ENCODE results near the gene CBX4.
"Not testable (repeated sequence)": the region's sequence is repeated elsewhere in the genome, so short reads cannot be mapped to it uniquely, and the experiment has no call there.

Gene CBX4

GRCh38 chr17:79859676-79860615 is 20.7 kb upstream of the CBX4 start:
- no peak for DNase-seq

DNA sequence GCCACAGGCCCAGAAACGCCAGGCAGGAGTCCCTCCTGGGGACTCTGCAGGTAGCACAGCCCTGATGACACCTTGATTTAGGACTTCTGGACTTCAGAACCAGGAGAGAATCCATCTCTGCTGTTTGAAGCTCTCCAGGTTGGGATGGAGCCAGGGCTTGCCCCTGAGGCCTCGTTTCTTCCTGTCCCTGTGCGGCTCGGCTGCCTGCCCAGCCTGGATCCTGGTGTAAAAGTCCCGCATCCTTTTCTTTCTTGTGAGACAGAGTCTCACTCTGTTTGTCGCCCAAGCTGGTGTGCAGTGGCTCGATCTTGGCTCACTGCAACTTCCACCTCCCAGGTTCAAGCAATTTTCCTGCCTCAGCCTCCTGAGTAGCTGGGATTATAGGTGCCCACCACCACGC is 17.9 kb upstream of the CBX4 start:
- DNase-seq = no peak

DNA sequence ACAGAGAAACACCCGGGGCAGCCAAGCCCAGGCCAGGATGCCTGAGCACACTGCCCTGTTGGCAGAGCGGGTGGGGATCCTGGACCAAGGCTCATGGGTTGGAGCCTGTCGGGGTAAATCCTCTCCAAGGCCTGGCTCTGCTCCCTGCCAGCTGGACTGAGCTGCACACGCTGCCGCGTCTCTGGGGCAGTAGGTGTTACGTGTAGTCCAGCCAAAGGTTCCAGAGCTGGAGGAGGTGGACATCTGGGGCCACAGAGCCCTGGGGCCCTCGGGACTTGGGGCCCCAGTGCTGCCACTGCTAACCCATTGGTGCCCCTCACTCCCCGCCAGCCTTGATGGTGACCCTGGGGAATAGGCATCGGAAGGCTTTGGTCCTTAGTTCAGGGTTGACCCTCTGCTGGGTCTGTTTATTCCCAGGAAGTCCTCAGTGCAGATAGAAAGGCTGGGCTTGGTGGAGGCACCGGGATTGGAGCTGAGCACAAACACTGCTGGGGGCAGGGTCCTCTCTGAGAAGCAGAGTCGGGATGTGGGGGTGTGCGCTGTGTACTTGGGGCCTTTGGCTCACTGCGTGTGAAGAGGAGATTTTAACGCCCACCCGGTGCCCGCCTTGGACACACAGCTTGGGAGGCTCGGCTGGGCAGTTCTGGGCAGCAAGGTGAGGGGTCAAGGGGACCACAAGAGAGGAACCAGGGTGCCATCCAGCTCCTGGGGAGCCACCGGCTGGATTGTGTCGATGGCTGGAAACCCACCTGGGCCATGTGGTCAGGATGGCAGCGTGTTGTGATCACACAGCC is 16.3 kb upstream of the CBX4 start:
- DNase-seq = no peak

- DNase-seq = no peak
Measured at GRCh38 chr17:79854080-79855060, 15.1 kb upstream of the CBX4 start.

DNA sequence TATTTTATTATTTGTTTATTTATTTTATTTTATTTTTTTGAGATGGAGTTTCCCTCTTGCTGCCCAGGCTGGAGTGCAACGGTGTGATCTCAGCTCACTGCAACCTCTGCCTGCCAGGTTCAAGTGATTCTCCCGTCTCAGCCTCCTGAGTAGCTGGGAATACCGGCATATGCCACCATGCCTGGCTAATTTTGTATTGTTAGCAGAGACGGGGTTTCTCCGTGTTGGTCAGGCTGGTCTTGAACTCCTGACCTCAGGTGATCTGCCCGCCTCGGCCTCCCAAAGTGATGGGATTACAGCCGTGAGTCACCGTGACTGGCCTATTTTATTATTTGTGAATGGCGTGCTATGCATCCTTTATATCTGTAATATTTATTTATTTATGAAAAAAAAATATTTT is 13.9 kb upstream of the CBX4 start:
- DNase-seq = not testable (repeated sequence)

DNA sequence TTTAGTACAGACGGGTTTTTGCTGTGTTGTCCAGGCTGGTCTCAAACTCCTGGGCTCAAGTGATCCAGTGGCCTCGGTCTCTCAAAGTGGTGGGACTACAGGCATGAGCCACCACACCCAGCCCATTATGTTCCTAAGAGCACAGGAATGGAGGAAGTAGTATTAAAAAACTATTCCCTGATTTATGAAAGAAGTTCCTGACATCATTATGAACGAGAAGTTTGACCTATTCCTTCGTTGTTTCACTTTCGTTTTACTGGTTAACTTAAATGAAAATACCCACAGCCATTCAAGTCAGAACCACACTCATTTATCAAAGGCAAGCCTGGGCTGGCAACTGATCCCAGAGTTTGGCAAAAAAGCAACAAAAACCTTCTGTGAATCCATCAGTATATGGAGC is 13.5 kb upstream of the CBX4 start:
- no peak for DNase-seq

- no peak for DNase-seq
Measured at GRCh38 chr17:79851461-79851817, 12.2 kb upstream of the CBX4 start.

DNA sequence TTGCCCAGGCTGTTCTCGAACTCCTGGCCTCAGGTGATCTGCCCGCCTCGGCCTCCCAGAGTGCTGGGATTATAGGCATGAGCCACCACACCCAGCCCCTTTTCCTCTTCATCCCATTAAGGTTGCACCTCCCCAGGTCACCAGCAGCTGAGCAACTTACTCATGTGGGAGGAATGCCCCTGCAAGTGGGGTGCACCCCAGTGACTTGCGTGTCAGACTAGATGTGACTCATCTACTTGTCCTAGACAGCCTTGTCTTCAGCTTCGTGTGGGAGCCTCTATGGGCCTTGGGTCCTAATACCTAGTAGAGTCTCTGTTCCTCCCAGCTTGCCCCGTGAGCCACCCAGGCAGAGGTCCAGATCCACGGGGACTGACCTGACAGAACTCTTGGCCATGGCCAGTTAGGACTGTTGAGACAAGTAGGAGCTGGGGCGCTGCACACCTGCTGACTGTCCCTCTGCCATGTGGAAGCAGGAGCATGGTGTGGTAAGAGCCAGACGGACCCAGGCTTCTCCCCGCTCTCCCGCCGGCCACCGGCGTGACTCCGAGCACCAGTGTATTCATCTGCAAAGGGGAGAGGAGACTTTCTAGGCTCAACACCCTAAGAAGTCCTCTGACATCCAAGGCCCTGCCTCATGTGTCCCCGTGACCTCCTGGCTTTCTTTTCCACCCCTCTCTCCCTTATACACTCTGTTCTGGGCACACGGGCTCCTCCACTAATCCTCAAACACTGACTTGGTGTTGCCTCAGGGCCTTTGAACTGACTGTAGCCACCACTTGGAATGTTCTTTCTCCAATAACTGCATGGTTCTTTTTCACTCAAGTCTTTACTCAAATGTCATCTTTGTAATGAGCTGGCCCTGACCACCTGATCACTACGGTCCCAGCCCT is 11.6 kb upstream of the CBX4 start:
- peak; percentile 81 for DNase-seq

DNA sequence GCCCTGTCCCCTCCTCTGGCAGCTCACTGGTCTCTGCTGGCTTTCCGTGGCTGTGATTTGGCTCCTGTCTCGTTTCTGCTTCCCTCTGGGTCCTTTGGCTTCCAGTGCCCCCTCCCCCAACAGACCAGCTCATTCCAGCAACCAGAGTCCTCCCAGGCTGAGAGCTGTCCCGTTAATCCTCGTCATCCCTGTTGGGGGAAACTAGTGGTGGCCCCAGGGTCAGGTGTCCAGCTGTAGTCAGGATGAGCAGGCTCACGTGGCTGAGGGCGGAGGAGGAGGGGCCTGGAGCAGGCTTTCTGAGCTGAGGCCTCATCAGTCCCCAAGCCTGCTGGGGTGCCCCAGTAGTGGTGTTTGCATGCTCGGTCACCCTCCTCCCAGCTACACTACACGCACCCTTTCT is 10.7 kb upstream of the CBX4 start:
- DNase-seq = no peak

DNA sequence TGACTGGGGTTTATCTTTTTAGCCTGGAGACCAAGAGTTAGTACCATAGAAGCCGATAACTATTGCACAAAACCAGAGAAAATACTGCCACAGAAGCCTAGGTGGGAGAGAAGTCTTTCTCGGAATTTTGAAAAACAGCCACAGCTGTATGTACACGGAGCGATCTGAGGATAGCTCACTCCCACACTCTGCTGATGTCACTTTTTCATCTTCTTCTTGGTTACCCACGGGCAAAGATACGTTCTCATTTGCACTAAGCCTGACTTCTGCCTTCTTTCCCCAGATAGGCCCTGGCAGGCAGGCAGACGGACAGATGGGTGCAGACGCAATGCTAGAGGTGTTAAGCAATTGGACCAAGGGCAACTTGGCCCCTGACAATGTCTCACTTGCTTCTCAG is 9.1 kb upstream of the CBX4 start:
- no peak for DNase-seq

DNA sequence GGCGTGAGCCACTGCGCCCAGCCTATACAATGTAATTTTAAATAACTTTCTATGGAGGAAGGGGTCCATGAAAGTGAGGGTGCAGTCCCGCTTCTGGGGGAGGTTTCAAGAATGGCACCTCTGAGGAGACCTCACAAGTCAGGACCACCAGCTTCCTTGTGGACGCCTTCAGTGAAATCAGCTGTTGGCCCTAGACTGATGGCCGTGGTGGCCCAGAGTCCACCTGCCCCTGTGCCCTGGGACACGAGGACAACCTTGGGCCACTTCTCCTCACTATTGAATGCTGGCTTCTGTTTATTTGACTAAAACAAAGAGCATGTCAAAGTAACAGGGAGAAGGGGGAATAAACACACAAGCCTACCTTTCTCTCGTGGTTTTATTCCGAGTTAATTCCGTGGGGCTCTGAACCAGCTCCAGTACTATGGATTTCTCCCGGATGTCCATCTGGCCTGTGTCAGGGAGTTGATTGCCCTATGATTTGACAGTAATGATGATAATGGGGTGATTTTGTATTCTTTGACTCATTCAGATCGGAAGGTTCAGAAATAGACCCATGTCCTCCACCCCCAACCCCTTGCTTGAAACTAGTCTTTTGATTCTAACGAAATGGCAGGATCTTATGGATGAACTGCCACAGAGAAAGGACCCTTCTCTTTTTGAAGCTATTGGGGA is 8.6 kb upstream of the CBX4 start:
- DNase-seq = no peak

DNA sequence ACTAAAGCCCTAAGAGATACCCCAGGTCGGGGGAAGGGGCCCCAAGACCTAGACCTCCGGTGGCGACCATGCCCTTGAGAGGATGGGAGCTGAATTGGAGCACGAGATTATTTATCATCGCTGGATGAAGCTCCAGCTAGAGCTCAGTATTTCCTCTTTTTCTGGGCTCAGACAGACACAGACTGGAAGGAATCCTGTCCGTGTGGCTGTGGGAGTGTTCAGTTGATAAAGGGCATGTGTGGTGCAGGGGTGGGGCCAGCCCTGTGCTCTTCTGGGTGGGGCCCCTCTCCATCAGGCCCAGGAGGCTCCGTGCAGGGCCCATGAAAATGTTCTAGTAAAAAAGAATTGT is 6.3 kb upstream of the CBX4 start:
- DNase-seq = no peak

GRCh38 chr17:79844869-79845600 is 5.8 kb upstream of the CBX4 start:
- no peak for DNase-seq

DNA sequence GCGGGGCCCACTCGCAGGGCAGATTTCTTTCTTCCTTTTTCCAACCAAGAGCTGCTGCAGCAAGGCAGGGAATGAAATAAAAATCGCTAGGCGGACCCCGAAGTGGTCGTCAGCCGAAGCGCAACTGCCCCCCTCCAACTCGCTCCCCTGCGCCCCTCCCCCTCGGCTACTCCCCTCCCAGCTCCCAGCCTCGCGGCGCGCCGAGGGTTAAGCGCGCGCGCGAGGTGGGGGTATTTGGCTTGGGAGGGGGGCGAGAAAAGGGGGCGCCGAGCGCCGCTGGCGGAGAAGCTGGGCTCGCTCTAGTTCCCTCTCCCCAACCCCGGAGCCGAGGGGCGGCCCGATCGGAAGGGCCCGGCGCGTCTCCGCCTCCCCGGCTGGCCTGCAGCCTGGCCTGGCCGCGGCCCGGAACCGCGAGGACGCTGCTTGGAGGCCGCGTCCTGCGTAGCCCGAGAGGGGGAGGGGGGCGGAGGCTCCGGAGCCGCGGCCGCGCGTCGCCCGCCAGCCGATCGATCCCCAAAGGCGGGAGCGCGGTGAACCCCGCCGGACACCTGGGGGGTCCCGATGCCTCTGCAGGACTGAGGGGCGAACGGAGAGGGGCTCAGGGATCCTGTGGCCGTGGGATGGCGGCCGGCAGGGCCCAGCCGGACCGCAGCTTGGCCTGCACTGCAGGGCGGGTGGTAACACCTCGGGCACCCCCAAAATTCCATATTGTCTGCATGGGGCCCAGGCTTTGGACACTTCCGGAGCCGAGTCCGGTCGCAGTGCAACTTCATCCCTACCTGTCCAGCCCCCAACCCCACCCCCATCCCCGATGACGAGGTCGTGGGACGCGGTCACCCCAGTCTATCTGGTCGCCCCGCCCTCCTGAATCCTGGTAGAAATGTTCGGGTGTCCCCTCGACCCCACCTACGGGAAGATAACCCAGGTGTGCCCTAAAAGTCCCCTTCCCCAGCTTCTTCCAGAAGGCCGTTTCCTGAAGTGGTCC is 4.9 kb upstream of the CBX4 start:
- DNase-seq = peak; percentile 35

- DNase-seq = no peak
Measured at GRCh38 chr17:79843474-79843815, 4.2 kb upstream of the CBX4 start.

DNA sequence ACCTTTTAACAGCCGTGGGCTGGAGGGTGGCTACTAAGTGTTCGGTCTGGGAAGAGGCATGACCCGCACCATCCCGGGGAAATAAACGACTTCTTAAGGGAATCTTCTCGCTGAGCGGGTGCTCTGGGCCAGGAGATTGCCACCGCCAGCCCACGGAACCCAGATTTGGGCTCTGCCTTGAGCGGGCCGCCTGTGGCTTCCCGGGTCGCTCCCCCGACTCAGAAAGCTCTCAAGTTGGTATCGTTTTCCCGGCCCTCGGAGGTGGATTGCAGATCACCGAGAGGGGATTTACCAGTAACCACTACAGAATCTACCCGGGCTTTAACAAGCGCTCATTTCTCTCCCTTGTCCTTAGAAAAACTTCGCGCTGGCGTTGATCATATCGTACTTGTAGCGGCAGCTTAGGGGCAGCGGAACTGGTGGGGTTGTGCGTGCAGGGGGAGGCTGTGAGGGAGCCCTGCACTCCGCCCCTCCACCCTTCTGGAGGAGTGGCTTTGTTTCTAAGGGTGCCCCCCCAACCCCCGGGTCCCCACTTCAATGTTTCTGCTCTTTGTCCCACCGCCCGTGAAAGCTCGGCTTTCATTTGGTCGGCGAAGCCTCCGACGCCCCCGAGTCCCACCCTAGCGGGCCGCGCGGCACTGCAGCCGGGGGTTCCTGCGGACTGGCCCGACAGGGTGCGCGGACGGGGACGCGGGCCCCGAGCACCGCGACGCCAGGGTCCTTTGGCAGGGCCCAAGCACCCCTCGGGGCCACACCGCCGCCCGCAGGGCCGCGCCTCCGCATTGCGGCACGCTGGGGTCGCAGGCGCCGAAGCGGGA is 3.6 kb upstream of the CBX4 start:
- DNase-seq = no peak

DNA sequence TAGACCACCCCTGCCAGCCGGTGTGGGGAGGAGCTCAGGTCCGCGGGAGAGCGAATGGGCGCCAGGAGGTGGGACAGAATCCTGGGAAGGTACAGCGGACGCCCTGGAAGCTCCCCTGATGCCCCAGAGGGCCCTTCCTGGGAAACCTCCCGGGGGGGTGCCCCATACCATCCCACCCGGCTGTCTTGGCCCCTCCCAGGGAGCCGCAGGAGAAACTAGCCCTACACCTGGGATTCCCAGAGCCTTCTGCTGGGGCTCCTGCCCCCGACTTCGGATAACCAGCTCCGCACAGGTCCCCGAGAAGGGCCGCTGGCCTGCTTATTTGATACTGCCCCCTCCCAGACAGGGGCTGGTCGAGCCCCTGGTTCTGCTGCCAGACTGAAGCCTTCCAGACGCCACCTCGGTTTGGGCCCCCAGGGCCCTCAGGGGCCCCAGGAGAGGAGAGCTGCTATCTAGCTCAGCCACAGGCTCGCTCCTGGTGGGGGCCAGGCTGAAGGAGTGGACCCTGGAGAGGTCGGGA is 3.0 kb upstream of the CBX4 start:
- DNase-seq = no peak

DNA sequence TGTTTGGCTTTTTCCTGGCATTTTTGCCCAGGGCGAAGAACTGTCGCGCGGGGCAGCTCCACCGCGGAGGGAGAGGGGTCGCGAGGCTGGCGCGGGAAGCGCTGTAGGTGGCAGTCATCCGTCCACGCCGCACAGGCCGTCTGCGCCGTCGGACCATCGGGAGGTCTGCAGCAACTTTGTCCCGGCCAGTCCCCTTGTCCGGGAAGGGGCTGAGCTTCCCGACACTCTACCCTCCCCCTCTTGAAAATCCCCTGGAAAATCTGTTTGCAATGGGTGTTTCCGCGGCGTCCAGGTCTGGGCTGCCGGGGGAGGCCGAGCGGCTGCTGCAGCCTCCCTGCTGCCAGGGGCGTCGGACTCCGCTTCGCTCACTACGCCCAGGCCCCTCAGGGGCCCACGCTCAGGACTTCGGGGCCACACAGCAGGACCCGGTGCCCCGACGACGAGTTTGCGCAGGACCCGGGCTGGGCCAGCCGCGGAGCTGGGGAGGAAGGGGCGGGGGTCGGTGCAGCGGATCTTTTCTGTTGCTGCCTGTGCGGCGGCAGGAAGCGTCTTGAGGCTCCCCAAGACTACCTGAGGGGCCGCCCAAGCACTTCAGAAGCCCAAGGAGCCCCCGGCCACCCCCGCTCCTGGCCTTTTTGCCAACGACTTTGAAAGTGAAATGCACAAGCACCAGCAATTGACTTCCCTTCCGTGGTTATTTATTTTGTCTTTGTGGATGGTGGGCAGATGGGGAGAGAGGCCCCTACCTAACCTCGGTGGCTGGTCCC is 2.3 kb upstream of the CBX4 start:
- no peak for DNase-seq
